ENCODE data around the gene MS4A5. TPM values are rescaled to one million over a fixed set of nuclear protein-coding genes. Genes with fewer than 3 reads are reported as not detected.
A peak's percentile ranks its signal among the peaks of the same experiment; 100 is the strongest.

The MS4A5 gene
- total and polyA plus RNA-seq, 10 of the 15 experiments (the other 5 are each of a cell fraction or from before 2014, with no cell fraction given) = not detected

DNA sequence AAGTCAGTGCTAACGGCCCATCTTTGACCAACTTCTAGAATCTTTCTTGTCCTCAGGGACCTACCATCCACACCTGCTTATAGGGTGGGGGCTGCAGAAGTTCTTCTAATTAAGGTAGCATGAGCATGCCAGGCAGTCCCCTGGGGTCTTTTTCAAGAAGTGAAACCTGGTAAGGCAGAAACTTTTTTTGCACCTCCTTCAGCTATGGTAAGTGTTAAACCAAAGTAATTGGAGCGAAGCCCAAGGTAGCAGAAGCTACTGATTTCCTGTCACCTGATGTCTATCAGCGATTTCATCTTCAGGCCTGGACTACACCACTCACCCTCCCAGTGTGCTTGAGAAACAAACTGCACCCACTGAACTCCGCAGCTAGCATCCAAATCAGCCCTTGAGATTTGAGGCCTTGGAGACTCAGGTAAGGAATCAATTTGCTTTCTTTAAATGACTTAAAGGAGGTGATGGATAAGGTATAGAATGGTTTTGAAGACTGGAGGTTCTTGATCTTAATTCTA, 26.2 kb downstream of the MS4A5 start, which contains the start of gene MS4A1 (continued):
- TF ChIP-seq SUZ12 (IDR thresholded peaks at IDR 0.05; ENCODE audit: unreplicated experiment) (no peak), NFYA (IDR thresholded peaks at IDR 0.05; ENCODE audit: borderline replicate concordance, low read depth, low read length) (no peak), ZNF217 (IDR thresholded peaks at IDR 0.05) (peak; percentile 89; the same call in 1 of the 2 replicates), SRF (IDR thresholded peaks at IDR 0.05; ENCODE audit: low read depth in 2 of 2, low read length in 2 of 2) (peak in 1 of 2 experiments; percentile 72; a peak in 1 of 4 replicates), JUNB (IDR thresholded peaks at IDR 0.05) (peak; percentile 66), RB1 (IDR thresholded peaks at IDR 0.05; ENCODE audit: borderline replicate concordance) (peak; percentile 68; the same call in 1 of the 2 replicates), TCF3 (IDR thresholded peaks at IDR 0.05; ENCODE audit: borderline replicate concordance, insufficient read depth, low read depth, low read length) (0 out of 2 replicates have a peak, but pooled peaks have one; percentile 49), SMAD1 (IDR thresholded peaks at IDR 0.05; ENCODE audit: low read depth, partially characterized antibody) (peak; percentile 94), SREBF1 (IDR thresholded peaks at IDR 0.05; ENCODE audit: low read length) (no peak; the same call in 1 of the 2 replicates), TBL1XR1 (IDR thresholded peaks at IDR 0.05; ENCODE audit: low read depth, low read length) (peak; percentile 94), IKZF1 (conservative IDR thresholded peaks at IDR 0.05) (peak; percentile 95), SIX5 (IDR thresholded peaks at IDR 0.05; ENCODE audit: low read depth, low read length, severe bottlenecking) (no peak), SMC3 (IDR thresholded peaks at IDR 0.05; ENCODE audit: borderline replicate concordance, low read length) (no peak), RBBP5 (conservative IDR thresholded peaks at IDR 0.05) (no peak), CBX3 (IDR thresholded peaks at IDR 0.05; ENCODE audit: borderline replicate concordance, low read depth) (no peak), RELA (IDR thresholded peaks at IDR 0.05; ENCODE audit: borderline replicate concordance, partially characterized antibody) (peak; percentile 75), ZNF384 (IDR thresholded peaks at IDR 0.05; ENCODE audit: borderline replicate concordance, low read depth, low read length) (peak; percentile 74; the same call in 1 of the 2 replicates), NFIC (IDR thresholded peaks at IDR 0.05; ENCODE audit: low read depth, low read length) (peak; percentile 93), BRCA1 (IDR thresholded peaks at IDR 0.05; ENCODE audit: low read depth, low read length) (no peak)
- TF ChIP-seq, protein P1, sequence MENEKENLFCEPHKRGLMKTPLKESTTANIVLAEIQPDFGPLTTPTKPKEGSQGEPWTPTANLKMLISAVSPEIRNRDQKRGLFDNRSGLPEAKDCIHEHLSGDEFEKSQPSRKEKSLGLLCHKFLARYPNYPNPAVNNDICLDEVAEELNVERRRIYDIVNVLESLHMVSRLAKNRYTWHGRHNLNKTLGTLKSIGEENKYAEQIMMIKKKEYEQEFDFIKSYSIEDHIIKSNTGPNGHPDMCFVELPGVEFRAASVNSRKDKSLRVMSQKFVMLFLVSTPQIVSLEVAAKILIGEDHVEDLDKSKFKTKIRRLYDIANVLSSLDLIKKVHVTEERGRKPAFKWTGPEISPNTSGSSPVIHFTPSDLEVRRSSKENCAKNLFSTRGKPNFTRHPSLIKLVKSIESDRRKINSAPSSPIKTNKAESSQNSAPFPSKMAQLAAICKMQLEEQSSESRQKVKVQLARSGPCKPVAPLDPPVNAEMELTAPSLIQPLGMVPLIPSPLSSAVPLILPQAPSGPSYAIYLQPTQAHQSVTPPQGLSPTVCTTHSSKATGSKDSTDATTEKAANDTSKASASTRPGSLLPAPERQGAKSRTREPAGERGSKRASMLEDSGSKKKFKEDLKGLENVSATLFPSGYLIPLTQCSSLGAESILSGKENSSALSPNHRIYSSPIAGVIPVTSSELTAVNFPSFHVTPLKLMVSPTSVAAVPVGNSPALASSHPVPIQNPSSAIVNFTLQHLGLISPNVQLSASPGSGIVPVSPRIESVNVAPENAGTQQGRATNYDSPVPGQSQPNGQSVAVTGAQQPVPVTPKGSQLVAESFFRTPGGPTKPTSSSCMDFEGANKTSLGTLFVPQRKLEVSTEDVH (IDR thresholded peaks at IDR 0.05; ENCODE audit: low read depth, partially characterized antibody) = peak; percentile 3
- TF ChIP-seq, protein P2, sequence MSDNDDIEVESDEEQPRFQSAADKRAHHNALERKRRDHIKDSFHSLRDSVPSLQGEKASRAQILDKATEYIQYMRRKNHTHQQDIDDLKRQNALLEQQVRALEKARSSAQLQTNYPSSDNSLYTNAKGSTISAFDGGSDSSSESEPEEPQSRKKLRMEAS (IDR thresholded peaks at IDR 0.05; ENCODE audit: low read depth, low read length) = 0 out of 2 replicates have a peak, but pooled peaks have one; percentile 32
- TF ChIP-seq, protein P3, sequence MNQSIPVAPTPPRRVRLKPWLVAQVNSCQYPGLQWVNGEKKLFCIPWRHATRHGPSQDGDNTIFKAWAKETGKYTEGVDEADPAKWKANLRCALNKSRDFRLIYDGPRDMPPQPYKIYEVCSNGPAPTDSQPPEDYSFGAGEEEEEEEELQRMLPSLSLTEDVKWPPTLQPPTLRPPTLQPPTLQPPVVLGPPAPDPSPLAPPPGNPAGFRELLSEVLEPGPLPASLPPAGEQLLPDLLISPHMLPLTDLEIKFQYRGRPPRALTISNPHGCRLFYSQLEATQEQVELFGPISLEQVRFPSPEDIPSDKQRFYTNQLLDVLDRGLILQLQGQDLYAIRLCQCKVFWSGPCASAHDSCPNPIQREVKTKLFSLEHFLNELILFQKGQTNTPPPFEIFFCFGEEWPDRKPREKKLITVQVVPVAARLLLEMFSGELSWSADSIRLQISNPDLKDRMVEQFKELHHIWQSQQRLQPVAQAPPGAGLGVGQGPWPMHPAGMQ (IDR thresholded peaks at IDR 0.05; ENCODE audit: borderline replicate concordance) = no peak
- TF ChIP-seq, protein P4, sequence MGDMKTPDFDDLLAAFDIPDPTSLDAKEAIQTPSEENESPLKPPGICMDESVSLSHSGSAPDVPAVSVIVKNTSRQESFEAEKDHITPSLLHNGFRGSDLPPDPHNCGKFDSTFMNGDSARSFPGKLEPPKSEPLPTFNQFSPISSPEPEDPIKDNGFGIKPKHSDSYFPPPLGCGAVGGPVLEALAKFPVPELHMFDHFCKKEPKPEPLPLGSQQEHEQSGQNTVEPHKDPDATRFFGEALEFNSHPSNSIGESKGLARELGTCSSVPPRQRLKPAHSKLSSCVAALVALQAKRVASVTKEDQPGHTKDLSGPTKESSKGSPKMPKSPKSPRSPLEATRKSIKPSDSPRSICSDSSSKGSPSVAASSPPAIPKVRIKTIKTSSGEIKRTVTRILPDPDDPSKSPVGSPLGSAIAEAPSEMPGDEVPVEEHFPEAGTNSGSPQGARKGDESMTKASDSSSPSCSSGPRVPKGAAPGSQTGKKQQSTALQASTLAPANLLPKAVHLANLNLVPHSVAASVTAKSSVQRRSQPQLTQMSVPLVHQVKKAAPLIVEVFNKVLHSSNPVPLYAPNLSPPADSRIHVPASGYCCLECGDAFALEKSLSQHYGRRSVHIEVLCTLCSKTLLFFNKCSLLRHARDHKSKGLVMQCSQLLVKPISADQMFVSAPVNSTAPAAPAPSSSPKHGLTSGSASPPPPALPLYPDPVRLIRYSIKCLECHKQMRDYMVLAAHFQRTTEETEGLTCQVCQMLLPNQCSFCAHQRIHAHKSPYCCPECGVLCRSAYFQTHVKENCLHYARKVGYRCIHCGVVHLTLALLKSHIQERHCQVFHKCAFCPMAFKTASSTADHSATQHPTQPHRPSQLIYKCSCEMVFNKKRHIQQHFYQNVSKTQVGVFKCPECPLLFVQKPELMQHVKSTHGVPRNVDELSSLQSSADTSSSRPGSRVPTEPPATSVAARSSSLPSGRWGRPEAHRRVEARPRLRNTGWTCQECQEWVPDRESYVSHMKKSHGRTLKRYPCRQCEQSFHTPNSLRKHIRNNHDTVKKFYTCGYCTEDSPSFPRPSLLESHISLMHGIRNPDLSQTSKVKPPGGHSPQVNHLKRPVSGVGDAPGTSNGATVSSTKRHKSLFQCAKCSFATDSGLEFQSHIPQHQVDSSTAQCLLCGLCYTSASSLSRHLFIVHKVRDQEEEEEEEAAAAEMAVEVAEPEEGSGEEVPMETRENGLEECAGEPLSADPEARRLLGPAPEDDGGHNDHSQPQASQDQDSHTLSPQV (IDR thresholded peaks at IDR 0.05) = no peak

Measured in GM12878 (cell line).